HEK293 (cell line): ENCODE measurements around the gene STOML1.

ENCODE experiments used
- CTCF ChIA-PET: fragments of 350-600 bp; formaldehyde crosslinking; extraction: SDS; loops from one replicate; lab custom pipeline; 2021; ENCODE audit warnings: antibody characterized with exemption; lab: Yijun Ruan, JAX
- POLR2A ChIA-PET: fragments of 300-600 bp; formaldehyde crosslinking; extraction: SDS; loops from one replicate; lab custom pipeline; 2020; ENCODE audit warnings: antibody characterized with exemption, inconsistent platforms; lab: Yijun Ruan, JAX
- H3K27ac ChIP-seq: fragments of 200-500 bp; sonication (Bioruptor generic); 2 replicates; pipeline ENCODE4 v1.5.1; 2014; ENCODE audit warnings: low read depth, low read length, control low read depth, inconsistent platforms; ENCODE audit errors: extremely low read depth
- H3K36me3 ChIP-seq, 2 experiments: fragments of 200-500 bp in 1 of 2; sonication (Bioruptor generic) in 1 of 2; 1 replicate in 1 of 2; 2 replicates in 1 of 2; pipeline ENCODE4 v1.5.1; 2014 to 2017; ENCODE audit warnings: inconsistent platforms in 2 of 2, low read length in 2 of 2; ENCODE audit not compliant: control insufficient read depth in 2 of 2, insufficient read depth in 1 of 2
- H3K4me1 ChIP-seq: fragments of 200-500 bp; sonication (Bioruptor generic); 2 replicates; pipeline ENCODE4 v1.5.1; 2014; ENCODE audit warnings: mild to moderate bottlenecking, low read length, inconsistent platforms; ENCODE audit not compliant: control insufficient read depth, insufficient read depth
- H3K4me3 ChIP-seq: 2 replicates; pipeline ENCODE4 v1.5.1; 2011; ENCODE audit warnings: low read depth, mild to moderate bottlenecking, control low read depth, low read length, moderate library complexity
- H3K9me3 ChIP-seq: fragments of 200-500 bp; sonication (Bioruptor generic); 2 replicates; pipeline ENCODE4 v1.5.1; 2014; ENCODE audit warnings: low read depth, low read length, inconsistent platforms; ENCODE audit not compliant: control insufficient read depth, insufficient read depth
- HOXD13 ChIP-seq: sonication (generic); formaldehyde crosslinking; IDR thresholded peaks from 2 replicates; pipeline ENCODE4 v1.8.0; 2022; ENCODE audit warnings: missing genetic modification reagents, borderline replicate concordance
- KLF8 ChIP-seq: fragments of 450-650 bp; formaldehyde crosslinking; IDR thresholded peaks from 2 replicates; pipeline ENCODE4 v1.5.1; 2016; ENCODE audit warnings: missing biosample characterization, missing genetic modification characterization
- SALL2 ChIP-seq: fragments of 450-650 bp; formaldehyde crosslinking; IDR thresholded peaks from 2 replicates; pipeline ENCODE4 v1.5.0; 2017; ENCODE audit warnings: missing biosample characterization, mild to moderate bottlenecking, missing genetic modification characterization, borderline replicate concordance
- SP3 ChIP-seq: fragments of 450-650 bp; formaldehyde crosslinking; IDR thresholded peaks from 2 replicates; pipeline ENCODE4 v1.5.1; 2016; ENCODE audit warnings: missing biosample characterization, missing genetic modification characterization
- YY1 ChIP-seq: fragments of 450-650 bp; formaldehyde crosslinking; IDR thresholded peaks from 2 replicates; pipeline ENCODE4 v1.5.1; 2018; ENCODE audit warnings: missing biosample characterization, missing genetic modification characterization
- ZIC2 ChIP-seq: fragments of 450-650 bp; formaldehyde crosslinking; IDR thresholded peaks from 2 replicates; pipeline ENCODE4 v1.5.1; 2016; ENCODE audit warnings: missing biosample characterization, missing genetic modification characterization
- ZNF174 ChIP-seq: fragments of 450-650 bp; formaldehyde crosslinking; IDR thresholded peaks from 2 replicates; pipeline ENCODE4 v1.5.0; 2017; ENCODE audit warnings: missing biosample characterization, mild to moderate bottlenecking, missing genetic modification characterization
- ZNF223 ChIP-seq: fragments of 450-650 bp; formaldehyde crosslinking; IDR thresholded peaks from 2 replicates; pipeline ENCODE4 v1.5.1; 2016; ENCODE audit warnings: missing biosample characterization, missing genetic modification characterization
- ZNF335 ChIP-seq: fragments of 450-650 bp; formaldehyde crosslinking; conservative IDR thresholded peaks from 2 replicates; pipeline ENCODE4 v1.5.1; 2016; ENCODE audit warnings: missing biosample characterization, missing genetic modification characterization
- ZNF391 ChIP-seq: fragments of 450-650 bp; formaldehyde crosslinking; IDR thresholded peaks from 2 replicates; pipeline ENCODE4 v1.5.1; 2016; ENCODE audit warnings: low read depth, missing biosample characterization, missing genetic modification characterization, borderline replicate concordance
- ZNF404 ChIP-seq: fragments of 450-650 bp; formaldehyde crosslinking; IDR thresholded peaks from 2 replicates; pipeline ENCODE4 v1.5.1; 2017; ENCODE audit warnings: missing biosample characterization, missing genetic modification characterization
- ZNF426 ChIP-seq: fragments of 450-650 bp; formaldehyde crosslinking; IDR thresholded peaks from 2 replicates; pipeline ENCODE4 v1.5.1; 2017; ENCODE audit warnings: missing biosample characterization, missing genetic modification characterization, mild to moderate bottlenecking, inconsistent platforms, moderate library complexity
- ZNF521 ChIP-seq: fragments of 450-650 bp; formaldehyde crosslinking; IDR thresholded peaks from 2 replicates; pipeline ENCODE4 v1.5.1; 2017; ENCODE audit warnings: missing biosample characterization, mild to moderate bottlenecking, missing genetic modification characterization
- ZNF561 ChIP-seq: fragments of 450-650 bp; IDR thresholded peaks from 2 replicates; pipeline ENCODE4 v1.5.1; 2018; ENCODE audit warnings: missing biosample characterization, missing genetic modification characterization, borderline replicate concordance
- ZNF621 ChIP-seq: fragments of 450-650 bp; formaldehyde crosslinking; IDR thresholded peaks from 2 replicates; pipeline ENCODE4 v1.5.1; 2017; ENCODE audit warnings: missing biosample characterization, missing genetic modification characterization
- ZNF658 ChIP-seq: fragments of 450-650 bp; formaldehyde crosslinking; IDR thresholded peaks from 2 replicates; pipeline ENCODE4; 2016; ENCODE audit warnings: missing biosample characterization, missing genetic modification characterization
- ZNF776 ChIP-seq: fragments of 450-650 bp; formaldehyde crosslinking; IDR thresholded peaks from 2 replicates; pipeline ENCODE4 v1.5.0; 2017; ENCODE audit warnings: missing biosample characterization, missing genetic modification characterization, borderline replicate concordance
- ZNF843 ChIP-seq: fragments of 450-650 bp; formaldehyde crosslinking; IDR thresholded peaks from 2 replicates; pipeline ENCODE4 v1.5.1; 2016; ENCODE audit warnings: missing biosample characterization, missing genetic modification characterization
- TF ChIP-seq, protein P1 (sequence below): fragments of 450-650 bp; formaldehyde crosslinking; IDR thresholded peaks from 2 replicates; pipeline ENCODE4 v1.5.0; 2017; ENCODE audit warnings: missing biosample characterization, missing genetic modification characterization, borderline replicate concordance
- TF ChIP-seq, protein P2 (sequence below): fragments of 450-650 bp; formaldehyde crosslinking; IDR thresholded peaks from 2 replicates; pipeline ENCODE4 v1.5.1; 2017; ENCODE audit warnings: missing biosample characterization, missing genetic modification characterization
- TF ChIP-seq, protein P3 (sequence below): fragments of 450-650 bp; formaldehyde crosslinking; conservative IDR thresholded peaks from 2 replicates; pipeline ENCODE4 v1.5.1; 2016; ENCODE audit warnings: low read depth, missing biosample characterization, missing genetic modification characterization

The STOML1 gene

DNA sequence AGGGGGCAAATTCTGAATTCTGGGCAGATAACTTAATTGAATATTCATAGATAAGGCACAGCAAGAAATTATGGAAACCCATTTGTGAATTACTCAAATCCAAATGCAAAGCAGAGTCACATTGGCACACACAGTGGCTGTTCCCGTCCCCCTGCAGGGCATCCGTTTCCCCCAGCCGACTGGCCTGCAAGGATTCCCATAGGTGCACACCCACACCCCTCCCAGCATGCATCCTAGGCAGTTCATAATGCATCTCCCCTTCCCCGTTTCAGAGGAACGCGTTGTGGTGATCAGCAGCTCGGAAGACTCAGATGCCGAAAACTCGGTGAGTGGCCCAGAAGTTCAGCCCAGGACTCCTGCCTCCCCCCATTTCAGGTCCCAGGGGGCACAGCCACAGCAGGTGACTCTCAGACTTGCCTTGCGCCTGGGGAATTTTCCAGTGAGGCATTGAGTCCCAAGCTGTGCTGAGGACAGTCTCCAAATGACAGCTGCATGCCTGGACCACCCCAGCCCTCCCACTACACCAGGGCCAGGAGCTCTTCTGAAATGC is 42.2 kb upstream of the STOML1 start:
- ChIA-PET POLR2A (no interaction called here), CTCF (interaction anchor here (0.6 to 8.1 kb wide), 4 partner anchors 14 to 83 kb away, joined by 4 to 248 read pairs (median 8); no protein-coding TSS in a partner anchor)
- Histone ChIP-seq H3K4me3 (no peak overlapping the region), H3K9me3 (no peaks in the 10 kb centered on the region), H3K4me1 (no peaks in the 10 kb centered on the region), H3K27ac (no peak overlapping the region), H3K36me3 (peaks cover 0 to 30% of the 10 kb centered on the region in 2 experiments; a peak in 1 of 3 replicates)
- TF ChIP-seq ZIC2 (tag by site-specific recombination), result peak; percentile 84
- no peak for TF ChIP-seq SP3 (tag by site-specific recombination)

DNA sequence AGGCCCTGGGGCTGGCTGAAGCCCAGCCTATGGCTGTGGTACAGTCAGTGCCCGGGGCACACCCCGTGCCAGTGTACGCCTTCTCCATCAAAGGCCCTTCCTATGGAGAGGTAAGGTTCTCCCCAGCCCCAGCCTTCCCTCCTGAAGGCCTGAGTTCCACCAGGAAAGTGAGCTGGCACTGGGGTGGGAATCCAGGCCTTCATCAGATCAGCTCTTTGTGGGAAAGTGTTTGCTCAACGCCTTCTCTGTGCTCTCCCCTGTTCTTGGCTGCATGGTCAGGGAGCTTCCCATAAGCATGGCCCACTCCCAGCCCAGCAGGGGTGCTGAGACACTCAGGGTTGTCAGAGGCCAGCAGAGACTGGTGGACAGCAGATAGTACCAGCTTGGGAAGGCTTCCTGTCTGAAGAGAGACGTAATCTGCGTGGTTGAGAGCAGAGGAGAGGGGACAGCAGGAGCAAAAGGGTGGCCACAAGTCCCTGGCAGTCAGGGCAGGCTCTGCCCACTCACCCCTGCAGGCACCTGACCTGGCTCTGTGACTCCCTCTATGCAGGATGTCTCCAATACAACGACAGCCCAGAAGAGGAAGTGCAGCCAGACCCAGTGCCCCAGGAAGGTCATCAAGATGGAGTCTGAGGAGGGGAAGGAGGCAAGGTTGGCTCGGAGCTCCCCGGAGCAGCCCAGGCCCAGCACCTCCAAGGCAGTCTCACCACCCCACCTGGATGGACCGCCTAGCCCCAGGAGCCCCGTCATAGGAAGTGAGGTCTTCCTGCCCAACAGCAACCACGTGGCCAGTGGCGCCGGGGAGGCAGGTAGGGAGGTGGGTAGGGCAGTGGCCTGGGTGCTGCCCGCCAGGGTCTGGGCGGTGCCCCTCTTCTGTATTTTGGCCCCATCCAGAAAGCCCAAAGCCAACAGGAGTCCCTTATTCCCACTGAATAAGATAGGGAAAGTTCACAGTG is 40.8 kb upstream of the STOML1 start:
- H3K36me3 ChIP-seq, result peaks cover 0 to 35% of the 10 kb centered on the region in 2 experiments; a peak in 1 of 3 replicates
- no peak overlapping the region for H3K27ac ChIP-seq
- ChIA-PET CTCF (interaction anchor here (0.6 to 1.8 kb wide), 8 partner anchors 15 to 290 kb away, joined by 3 to 5 read pairs (median 3); no protein-coding TSS in a partner anchor), POLR2A (no interaction called here)
- TF ChIP-seq ZNF335, result no peak
- no peak for TF ChIP-seq ZNF426 (tag by site-specific recombination)
- TF ChIP-seq SALL2 (tag by site-specific recombination), result no peak
- TF ChIP-seq ZNF174 (tag by site-specific recombination), result no peak
- TF ChIP-seq, protein P1, sequence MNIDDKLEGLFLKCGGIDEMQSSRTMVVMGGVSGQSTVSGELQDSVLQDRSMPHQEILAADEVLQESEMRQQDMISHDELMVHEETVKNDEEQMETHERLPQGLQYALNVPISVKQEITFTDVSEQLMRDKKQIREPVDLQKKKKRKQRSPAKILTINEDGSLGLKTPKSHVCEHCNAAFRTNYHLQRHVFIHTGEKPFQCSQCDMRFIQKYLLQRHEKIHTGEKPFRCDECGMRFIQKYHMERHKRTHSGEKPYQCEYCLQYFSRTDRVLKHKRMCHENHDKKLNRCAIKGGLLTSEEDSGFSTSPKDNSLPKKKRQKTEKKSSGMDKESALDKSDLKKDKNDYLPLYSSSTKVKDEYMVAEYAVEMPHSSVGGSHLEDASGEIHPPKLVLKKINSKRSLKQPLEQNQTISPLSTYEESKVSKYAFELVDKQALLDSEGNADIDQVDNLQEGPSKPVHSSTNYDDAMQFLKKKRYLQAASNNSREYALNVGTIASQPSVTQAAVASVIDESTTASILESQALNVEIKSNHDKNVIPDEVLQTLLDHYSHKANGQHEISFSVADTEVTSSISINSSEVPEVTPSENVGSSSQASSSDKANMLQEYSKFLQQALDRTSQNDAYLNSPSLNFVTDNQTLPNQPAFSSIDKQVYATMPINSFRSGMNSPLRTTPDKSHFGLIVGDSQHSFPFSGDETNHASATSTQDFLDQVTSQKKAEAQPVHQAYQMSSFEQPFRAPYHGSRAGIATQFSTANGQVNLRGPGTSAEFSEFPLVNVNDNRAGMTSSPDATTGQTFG (tag by site-specific recombination), result no peak
- no peak for TF ChIP-seq ZNF521 (tag by site-specific recombination)
- no peaks in the 10 kb centered on the region for H3K4me1 ChIP-seq
- no peaks in the 10 kb centered on the region for H3K9me3 ChIP-seq
- H3K4me3 ChIP-seq, result no peak overlapping the region

DNA sequence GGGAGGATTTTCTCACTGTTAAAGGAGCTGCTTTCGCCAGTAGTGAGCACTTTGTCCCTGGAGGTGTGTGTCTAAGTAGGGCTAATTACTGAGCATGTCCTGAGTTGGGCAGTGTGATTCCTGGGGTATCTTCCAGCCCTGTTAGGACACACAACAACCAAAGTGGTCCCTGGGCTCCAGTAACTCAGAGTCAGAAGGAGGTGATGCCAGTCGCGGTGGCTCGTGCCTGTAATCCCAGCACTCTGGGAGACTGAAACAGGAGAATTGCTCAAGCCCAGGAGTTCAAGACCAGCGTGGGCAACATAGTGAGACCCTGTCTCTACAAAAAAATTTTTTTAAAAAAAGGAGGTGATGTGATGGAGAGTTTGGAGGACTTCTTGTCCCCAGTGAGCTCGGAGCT is 40.0 kb upstream of the STOML1 start:
- H3K36me3 ChIP-seq, result peaks cover 0 to 37% of the 10 kb centered on the region in 2 experiments; a peak in 1 of 3 replicates
- ChIA-PET POLR2A (no interaction called here), CTCF (interaction anchor here (0.6 to 1.8 kb wide), 8 partner anchors 15 to 291 kb away, joined by 3 to 5 read pairs (median 4); no protein-coding TSS in a partner anchor)
- H3K9me3 ChIP-seq, result no peaks in the 10 kb centered on the region
- H3K4me3 ChIP-seq, result no peak overlapping the region
- no peaks in the 10 kb centered on the region for H3K4me1 ChIP-seq
- no peak overlapping the region for H3K27ac ChIP-seq
- no peak for TF ChIP-seq HOXD13 (CRISPR knock-in tag)
- no peak for TF ChIP-seq ZNF561
- TF ChIP-seq YY1 (tag by site-specific recombination), result no peak
- TF ChIP-seq ZNF621 (tag by site-specific recombination), result no peak
- TF ChIP-seq KLF8 (tag by site-specific recombination), result no peak
- TF ChIP-seq, protein P2, sequence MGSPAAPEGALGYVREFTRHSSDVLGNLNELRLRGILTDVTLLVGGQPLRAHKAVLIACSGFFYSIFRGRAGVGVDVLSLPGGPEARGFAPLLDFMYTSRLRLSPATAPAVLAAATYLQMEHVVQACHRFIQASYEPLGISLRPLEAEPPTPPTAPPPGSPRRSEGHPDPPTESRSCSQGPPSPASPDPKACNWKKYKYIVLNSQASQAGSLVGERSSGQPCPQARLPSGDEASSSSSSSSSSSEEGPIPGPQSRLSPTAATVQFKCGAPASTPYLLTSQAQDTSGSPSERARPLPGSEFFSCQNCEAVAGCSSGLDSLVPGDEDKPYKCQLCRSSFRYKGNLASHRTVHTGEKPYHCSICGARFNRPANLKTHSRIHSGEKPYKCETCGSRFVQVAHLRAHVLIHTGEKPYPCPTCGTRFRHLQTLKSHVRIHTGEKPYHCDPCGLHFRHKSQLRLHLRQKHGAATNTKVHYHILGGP (tag by site-specific recombination), result no peak
- TF ChIP-seq ZNF843 (tag by site-specific recombination), result no peak
- no peak for TF ChIP-seq ZNF658
- TF ChIP-seq ZNF223 (tag by site-specific recombination), result no peak
- TF ChIP-seq, protein P3, sequence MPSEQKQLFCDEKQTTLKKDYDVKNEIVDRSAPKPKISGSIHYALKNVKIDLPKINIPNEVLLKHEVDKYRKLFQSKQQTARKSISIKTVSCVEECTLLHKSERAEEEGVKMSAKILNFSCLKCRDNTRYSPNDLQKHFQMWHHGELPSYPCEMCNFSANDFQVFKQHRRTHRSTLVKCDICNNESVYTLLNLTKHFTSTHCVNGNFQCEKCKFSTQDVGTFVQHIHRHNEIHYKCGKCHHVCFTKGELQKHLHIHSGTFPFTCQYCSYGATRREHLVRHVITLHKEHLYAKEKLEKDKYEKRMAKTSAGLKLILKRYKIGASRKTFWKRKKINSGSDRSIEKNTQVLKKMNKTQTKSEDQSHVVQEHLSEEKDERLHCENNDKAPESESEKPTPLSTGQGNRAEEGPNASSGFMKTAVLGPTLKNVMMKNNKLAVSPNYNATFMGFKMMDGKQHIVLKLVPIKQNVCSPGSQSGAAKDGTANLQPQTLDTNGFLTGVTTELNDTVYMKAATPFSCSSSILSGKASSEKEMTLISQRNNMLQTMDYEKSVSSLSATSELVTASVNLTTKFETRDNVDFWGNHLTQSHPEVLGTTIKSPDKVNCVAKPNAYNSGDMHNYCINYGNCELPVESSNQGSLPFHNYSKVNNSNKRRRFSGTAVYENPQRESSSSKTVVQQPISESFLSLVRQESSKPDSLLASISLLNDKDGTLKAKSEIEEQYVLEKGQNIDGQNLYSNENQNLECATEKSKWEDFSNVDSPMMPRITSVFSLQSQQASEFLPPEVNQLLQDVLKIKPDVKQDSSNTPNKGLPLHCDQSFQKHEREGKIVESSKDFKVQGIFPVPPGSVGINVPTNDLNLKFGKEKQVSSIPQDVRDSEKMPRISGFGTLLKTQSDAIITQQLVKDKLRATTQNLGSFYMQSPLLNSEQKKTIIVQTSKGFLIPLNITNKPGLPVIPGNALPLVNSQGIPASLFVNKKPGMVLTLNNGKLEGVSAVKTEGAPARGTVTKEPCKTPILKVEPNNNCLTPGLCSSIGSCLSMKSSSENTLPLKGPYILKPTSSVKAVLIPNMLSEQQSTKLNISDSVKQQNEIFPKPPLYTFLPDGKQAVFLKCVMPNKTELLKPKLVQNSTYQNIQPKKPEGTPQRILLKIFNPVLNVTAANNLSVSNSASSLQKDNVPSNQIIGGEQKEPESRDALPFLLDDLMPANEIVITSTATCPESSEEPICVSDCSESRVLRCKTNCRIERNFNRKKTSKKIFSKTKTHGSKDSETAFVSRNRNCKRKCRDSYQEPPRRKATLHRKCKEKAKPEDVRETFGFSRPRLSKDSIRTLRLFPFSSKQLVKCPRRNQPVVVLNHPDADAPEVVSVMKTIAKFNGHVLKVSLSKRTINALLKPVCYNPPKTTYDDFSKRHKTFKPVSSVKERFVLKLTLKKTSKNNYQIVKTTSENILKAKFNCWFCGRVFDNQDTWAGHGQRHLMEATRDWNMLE (tag by site-specific recombination), result no peak
- no peak for TF ChIP-seq ZNF391 (tag by site-specific recombination)
- TF ChIP-seq ZNF776 (tag by site-specific recombination), result no peak
- TF ChIP-seq ZNF404 (tag by site-specific recombination), result no peak
